Endodermal cell (in vitro differentiated cells): ENCODE measurements around the gene MGAT4A. TPM values are rescaled to one million over a fixed set of nuclear protein-coding genes. Genes with fewer than 3 reads are reported as not detected.

ENCODE experiments used
- DNase-seq: peaks from one replicate; pipeline ENCODE4 v3.0.0-alpha.2; 2017
- H3K27ac ChIP-seq: 2 replicates; pipeline ENCODE4 v1.5.1; 2013; ENCODE audit warnings: mild to moderate bottlenecking, low read depth, low read length, moderate library complexity
- H3K27me3 ChIP-seq: 2 replicates; pipeline ENCODE4 v1.6.1; 2013; ENCODE audit warnings: mild to moderate bottlenecking, low read length, moderate library complexity; ENCODE audit not compliant: insufficient read depth, control insufficient read depth, poor library complexity, severe bottlenecking
- H3K36me3 ChIP-seq: 2 replicates; pipeline ENCODE4 v1.7.0; 2013; ENCODE audit warnings: mild to moderate bottlenecking, low read length, moderate library complexity; ENCODE audit not compliant: control insufficient read depth, insufficient read depth
- H3K4me1 ChIP-seq: one replicate; pipeline ENCODE4 v1.7.0; 2013; ENCODE audit warnings: low read length; ENCODE audit not compliant: control insufficient read depth, insufficient read depth
- H3K4me3 ChIP-seq: 2 replicates; pipeline ENCODE4 v1.5.1; 2013; ENCODE audit warnings: mild to moderate bottlenecking, low read length, moderate library complexity
- H3K9ac ChIP-seq: 2 replicates; pipeline ENCODE4 v1.6.1; 2013; ENCODE audit warnings: mild to moderate bottlenecking, low read length, moderate library complexity; ENCODE audit not compliant: poor library complexity, severe bottlenecking; ENCODE audit errors: extremely low read depth
- H3K9me3 ChIP-seq: 2 replicates; pipeline ENCODE4 v1.6.1; 2013; ENCODE audit warnings: mild to moderate bottlenecking, low read length, moderate library complexity; ENCODE audit not compliant: control insufficient read depth
- H3K27ac Mint-ChIP-seq: 2 replicates; pipeline ENCODE4 v1.8.0; 2020; ENCODE audit warnings: mixed read lengths
- H3K27me3 Mint-ChIP-seq: 2 replicates; pipeline ENCODE4 v1.8.0; 2021; ENCODE audit warnings: mild to moderate bottlenecking, mixed read lengths; ENCODE audit not compliant: insufficient read depth
- H3K36me3 Mint-ChIP-seq: 2 replicates; pipeline ENCODE4 v1.8.0; 2020; ENCODE audit warnings: low read depth, mixed read lengths
- H3K4me1 Mint-ChIP-seq: 2 replicates; pipeline ENCODE4 v1.8.0; 2020; ENCODE audit warnings: mixed read lengths
- H3K4me3 Mint-ChIP-seq: 2 replicates; pipeline ENCODE4 v1.8.0; 2020; ENCODE audit warnings: mild to moderate bottlenecking, moderate library complexity, mixed read lengths
- H3K9me3 Mint-ChIP-seq: 2 replicates; pipeline ENCODE4 v1.8.0; 2020; ENCODE audit warnings: mild to moderate bottlenecking, mixed read lengths
- WGBS, 2 experiments: methylation state at CpG; one replicate each; pipeline versions ENCODE4 v1.1.5 to v1.1.7; 2013; ENCODE audit warnings: missing lambda C conversion rate in 2 of 2, mixed read lengths in 1 of 2; ENCODE audit not compliant: insufficient coverage in 1 of 2, insufficient read length in 1 of 2; 5-methylcytosine and 5-hydroxymethylcytosine counted together
- total RNA-seq, 2 donors: library from RNA; stranded (reverse); fragmentation: NEBNext Ultra II Directional in 1 of 2; extraction: Animal tissue kit (Norgen Biotek cat#: 25700) in 1 of 2; gene quantifications; 2 replicates in 1 of 2; 3 replicates in 1 of 2; pipeline ENCODE4 v1.2.1, GENCODE V29; 2021
- TF ChIP-seq, protein P1 (sequence below): fragments of 200-600 bp; sonication (generic); conservative IDR thresholded peaks from 2 replicates; pipeline ENCODE4 v1.5.0; 2021; ENCODE audit warnings: antibody characterized with exemption, mild to moderate bottlenecking

The MGAT4A gene
- total RNA-seq, 2 donors from 2014 or later = 8.2 to 11.1 TPM

GRCh38 chr2:98577313-98577712, 153.6 kb downstream of the MGAT4A start:
- Mint-ChIP-seq H3K27ac (no peak overlapping the region), H3K27me3 (no peaks in the 10 kb centered on the region), H3K9me3 (no peaks in the 10 kb centered on the region), H3K4me1 (no peaks in the 10 kb centered on the region), H3K36me3 (peaks cover 62% of the 10 kb centered on the region), H3K4me3 (no peak overlapping the region)
- no peaks in the 10 kb centered on the region for H3K9me3 ChIP-seq
- no peak overlapping the region for H3K4me3 ChIP-seq
- no peak overlapping the region for H3K9ac ChIP-seq
- TF ChIP-seq, protein P1, sequence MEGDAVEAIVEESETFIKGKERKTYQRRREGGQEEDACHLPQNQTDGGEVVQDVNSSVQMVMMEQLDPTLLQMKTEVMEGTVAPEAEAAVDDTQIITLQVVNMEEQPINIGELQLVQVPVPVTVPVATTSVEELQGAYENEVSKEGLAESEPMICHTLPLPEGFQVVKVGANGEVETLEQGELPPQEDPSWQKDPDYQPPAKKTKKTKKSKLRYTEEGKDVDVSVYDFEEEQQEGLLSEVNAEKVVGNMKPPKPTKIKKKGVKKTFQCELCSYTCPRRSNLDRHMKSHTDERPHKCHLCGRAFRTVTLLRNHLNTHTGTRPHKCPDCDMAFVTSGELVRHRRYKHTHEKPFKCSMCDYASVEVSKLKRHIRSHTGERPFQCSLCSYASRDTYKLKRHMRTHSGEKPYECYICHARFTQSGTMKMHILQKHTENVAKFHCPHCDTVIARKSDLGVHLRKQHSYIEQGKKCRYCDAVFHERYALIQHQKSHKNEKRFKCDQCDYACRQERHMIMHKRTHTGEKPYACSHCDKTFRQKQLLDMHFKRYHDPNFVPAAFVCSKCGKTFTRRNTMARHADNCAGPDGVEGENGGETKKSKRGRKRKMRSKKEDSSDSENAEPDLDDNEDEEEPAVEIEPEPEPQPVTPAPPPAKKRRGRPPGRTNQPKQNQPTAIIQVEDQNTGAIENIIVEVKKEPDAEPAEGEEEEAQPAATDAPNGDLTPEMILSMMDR = peak; percentile 47
- WGBS, 2 experiments = 94% methylated on average over 9 to 10 of the region's 10 CpGs
- H3K4me1 ChIP-seq = no peaks in the 10 kb centered on the region
- DNase-seq = peak; percentile 45
- no peak overlapping the region for H3K27ac ChIP-seq
- H3K27me3 ChIP-seq = no peaks in the 10 kb centered on the region
- peaks cover 97% of the 10 kb centered on the region for H3K36me3 ChIP-seq

- DNase-seq = peak; percentile 35
- Histone ChIP-seq H3K27ac (no peak overlapping the region), H3K9me3 (no peaks in the 10 kb centered on the region), H3K27me3 (no peaks in the 10 kb centered on the region), H3K4me3 (no peak overlapping the region), H3K36me3 (peaks cover 96% of the 10 kb centered on the region), H3K4me1 (no peaks in the 10 kb centered on the region), H3K9ac (no peak overlapping the region)
- H3K4me3 Mint-ChIP-seq = no peak overlapping the region
- peaks cover 62% of the 10 kb centered on the region for H3K36me3 Mint-ChIP-seq
- TF ChIP-seq, protein P1 = no peak
- H3K4me1 Mint-ChIP-seq = no peaks in the 10 kb centered on the region
- 96 to 98% methylated on average over 11 to 22 of the region's 22 CpGs for WGBS, 2 experiments
- no peaks in the 10 kb centered on the region for H3K27me3 Mint-ChIP-seq
- H3K27ac Mint-ChIP-seq = no peak overlapping the region
- no peaks in the 10 kb centered on the region for H3K9me3 Mint-ChIP-seq
Measured at GRCh38 chr2:98576666-98577312, 154.1 kb downstream of the MGAT4A start.

GRCh38 chr2:98573426-98573825, 157.5 kb downstream of the MGAT4A start:
- Histone ChIP-seq H3K27ac (no peak overlapping the region), H3K9ac (no peak overlapping the region), H3K36me3 (peaks cover 99% of the 10 kb centered on the region), H3K27me3 (no peaks in the 10 kb centered on the region), H3K9me3 (no peaks in the 10 kb centered on the region), H3K4me1 (no peaks in the 10 kb centered on the region), H3K4me3 (no peak overlapping the region)
- H3K4me3 Mint-ChIP-seq = no peak overlapping the region
- no peaks in the 10 kb centered on the region for H3K9me3 Mint-ChIP-seq
- peaks cover 75% of the 10 kb centered on the region for H3K36me3 Mint-ChIP-seq
- TF ChIP-seq, protein P1 = no peak
- H3K4me1 Mint-ChIP-seq = no peaks in the 10 kb centered on the region
- H3K27me3 Mint-ChIP-seq = no peaks in the 10 kb centered on the region
- no peak for DNase-seq
- 95 to 100% methylated on average over 10 to 13 of the region's 13 CpGs for WGBS, 2 experiments
- H3K27ac Mint-ChIP-seq = no peak overlapping the region
